HepG2 (cell line): Measurements from ENCODE around the gene RRP8.

Experiments
- ATF7 ChIP-seq, 2 experiments: fragments of 450-650 bp in 1 of 2; sonication (generic) in 1 of 2; formaldehyde crosslinking in 1 of 2; IDR thresholded peaks; 2 replicates each; pipeline versions ENCODE4 v1.4.0 to v1.6.1; 2016 to 2020; ENCODE audit warnings: antibody characterized with exemption in 1 of 2, mild to moderate bottlenecking in 1 of 2, missing genetic modification reagents in 1 of 2
- CC2D1A ChIP-seq: sonication (generic); formaldehyde crosslinking; IDR thresholded peaks from 2 replicates; pipeline ENCODE4 v1.8.1; 2023; ENCODE audit warnings: mild to moderate bottlenecking, missing genetic modification reagents
- CREM ChIP-seq, 2 experiments: sonication (generic) in 1 of 2; formaldehyde crosslinking in 1 of 2; IDR thresholded peaks; 2 replicates each; pipeline versions ENCODE4 v1.4.0 to v1.6.1; 2016 to 2020; ENCODE audit warnings: antibody characterized with exemption in 1 of 2, mild to moderate bottlenecking in 1 of 2, missing genetic modification reagents in 1 of 2
- CTCF ChIP-seq: sonication (generic); formaldehyde crosslinking; IDR thresholded peaks from 2 replicates; pipeline ENCODE4 v1.5.0; 2020; ENCODE audit warnings: mild to moderate bottlenecking, missing genetic modification reagents, moderate library complexity
- KDM5B ChIP-seq: sonication (generic); formaldehyde crosslinking; IDR thresholded peaks from 2 replicates; pipeline ENCODE4 v1.4.0; 2020; ENCODE audit warnings: missing genetic modification reagents, mild to moderate bottlenecking, borderline replicate concordance
- KLF13 ChIP-seq: sonication (generic); formaldehyde crosslinking; IDR thresholded peaks from 2 replicates; pipeline ENCODE4 v1.4.0; 2020; ENCODE audit warnings: mild to moderate bottlenecking, missing genetic modification reagents
- POLR2A ChIP-seq, 2 experiments: IDR thresholded peaks; 2 replicates each; pipeline ENCODE4 v1.6.1; 2011; ENCODE audit warnings: low read depth in 2 of 2, low read length in 2 of 2, mild to moderate bottlenecking in 1 of 2, moderate library complexity in 1 of 2; ENCODE audit not compliant: insufficient read depth in 1 of 2
- RAD21 ChIP-seq: fragments of 450-650 bp; formaldehyde crosslinking; IDR thresholded peaks from 2 replicates; pipeline ENCODE4 v1.5.0; 2020; ENCODE audit warnings: mild to moderate bottlenecking
- RFX5 ChIP-seq: IDR thresholded peaks from 2 replicates; pipeline ENCODE4 v1.6.1; 2011; ENCODE audit warnings: low read depth, low read length, improper control_type of control experiment
- SIN3A ChIP-seq: IDR thresholded peaks from 2 replicates; pipeline ENCODE4 v1.6.1; 2011; ENCODE audit warnings: low read depth, mild to moderate bottlenecking, control low read depth, low read length, borderline replicate concordance
- SP2 ChIP-seq: sonication (generic); formaldehyde crosslinking; IDR thresholded peaks from 2 replicates; pipeline ENCODE4 v1.5.1; 2020; ENCODE audit warnings: mild to moderate bottlenecking, missing genetic modification reagents
- TEAD2 ChIP-seq: sonication (generic); formaldehyde crosslinking; IDR thresholded peaks from 2 replicates; pipeline ENCODE4 v1.9.0; 2021; ENCODE audit warnings: missing genetic modification reagents
- ZBTB3 ChIP-seq: sonication (generic); formaldehyde crosslinking; IDR thresholded peaks from 2 replicates; pipeline ENCODE4 v1.4.0; 2020; ENCODE audit warnings: low read depth, mild to moderate bottlenecking, moderate library complexity, missing genetic modification reagents, borderline replicate concordance
- ZNF280B ChIP-seq: sonication (generic); formaldehyde crosslinking; IDR thresholded peaks from 2 replicates; pipeline ENCODE4 v1.5.0; 2020; ENCODE audit warnings: missing genetic modification reagents, mild to moderate bottlenecking, borderline replicate concordance

- TF ChIP-seq ZNF280B (CRISPR knock-in tag) (no peak), CC2D1A (CRISPR knock-in tag) (no peak), CREM (IDR thresholded peaks at IDR 0.05) (no peak), CREM (CRISPR knock-in tag; IDR thresholded peaks at IDR 0.05) (no peak), ATF7 (IDR thresholded peaks at IDR 0.05) (no peak), ATF7 (CRISPR knock-in tag; IDR thresholded peaks at IDR 0.05) (no peak), KLF13 (CRISPR knock-in tag) (no peak), TEAD2 (no peak), ZBTB3 (CRISPR knock-in tag) (no peak), POLR2A (IDR thresholded peaks at IDR 0.05; ENCODE audit: insufficient read depth in 1 of 2, low read depth in 2 of 2, low read length in 2 of 2) (no peak), CTCF (CRISPR knock-in tag) (no peak), RFX5 (no peak), RAD21 (CRISPR knock-in tag) (no peak), SIN3A (no peak), KDM5B (CRISPR knock-in tag) (no peak), SP2 (CRISPR knock-in tag) (no peak)
These were observed 9.2 kb downstream of the RRP8 start for GRCh38 chr11:6594142-6594768.
